DND-41 (cell line): ENCODE results near the gene FOLR3.

ENCODE experiments used
- EZH2 ChIP-seq: IDR thresholded peaks from 3 replicates; pipeline ENCODE4 v1.6.1; 2012; ENCODE audit warnings: borderline replicate concordance, low read depth, mild to moderate bottlenecking, moderate library complexity, low read length, inconsistent platforms; ENCODE audit not compliant: severe bottlenecking
- TF ChIP-seq, protein P1 (sequence below): IDR thresholded peaks from 2 replicates; pipeline ENCODE4 v1.5.1; 2012; ENCODE audit warnings: borderline replicate concordance, low read length, moderate library complexity, mild to moderate bottlenecking; ENCODE audit not compliant: poor library complexity, severe bottlenecking; ENCODE audit errors: extremely low read depth

GRCh38 chr11:72122607-72123006 is 12.9 kb upstream of the FOLR3 start:
- TF ChIP-seq, protein P1, sequence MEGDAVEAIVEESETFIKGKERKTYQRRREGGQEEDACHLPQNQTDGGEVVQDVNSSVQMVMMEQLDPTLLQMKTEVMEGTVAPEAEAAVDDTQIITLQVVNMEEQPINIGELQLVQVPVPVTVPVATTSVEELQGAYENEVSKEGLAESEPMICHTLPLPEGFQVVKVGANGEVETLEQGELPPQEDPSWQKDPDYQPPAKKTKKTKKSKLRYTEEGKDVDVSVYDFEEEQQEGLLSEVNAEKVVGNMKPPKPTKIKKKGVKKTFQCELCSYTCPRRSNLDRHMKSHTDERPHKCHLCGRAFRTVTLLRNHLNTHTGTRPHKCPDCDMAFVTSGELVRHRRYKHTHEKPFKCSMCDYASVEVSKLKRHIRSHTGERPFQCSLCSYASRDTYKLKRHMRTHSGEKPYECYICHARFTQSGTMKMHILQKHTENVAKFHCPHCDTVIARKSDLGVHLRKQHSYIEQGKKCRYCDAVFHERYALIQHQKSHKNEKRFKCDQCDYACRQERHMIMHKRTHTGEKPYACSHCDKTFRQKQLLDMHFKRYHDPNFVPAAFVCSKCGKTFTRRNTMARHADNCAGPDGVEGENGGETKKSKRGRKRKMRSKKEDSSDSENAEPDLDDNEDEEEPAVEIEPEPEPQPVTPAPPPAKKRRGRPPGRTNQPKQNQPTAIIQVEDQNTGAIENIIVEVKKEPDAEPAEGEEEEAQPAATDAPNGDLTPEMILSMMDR, result no peak
- no peak for TF ChIP-seq EZH2
